ENCODE data around the gene KRT9. TPM values are rescaled to one million over a fixed set of nuclear protein-coding genes. Genes with fewer than 3 reads are reported as not detected.

Gene KRT9
- total and polyA plus RNA-seq, 9 of the 15 experiments (the other 6 are each of a cell fraction or from before 2014, with no cell fraction given), result 0.03 TPM; not detected in 8

- TF ChIP-seq LEF1 (IDR thresholded peaks at IDR 0.05) (no peak), FIP1L1 (IDR thresholded peaks at IDR 0.05; ENCODE audit: low read depth, low read length, poor library complexity, severe bottlenecking) (no peak), ZBTB12 (CRISPR knock-in tag; IDR thresholded peaks at IDR 0.05) (no peak), NFIX (CRISPR knock-in tag; IDR thresholded peaks at IDR 0.05; ENCODE audit: low read depth) (no peak), ZNF584 (CRISPR knock-in tag; IDR thresholded peaks at IDR 0.05; ENCODE audit: low read depth) (no peak)
Observed at GRCh38 chr17:41555105-41555887, 16.6 kb downstream of the KRT9 start (continued).

- no peak for TF ChIP-seq SMARCE1 (IDR thresholded peaks at IDR 0.05)
- TF ChIP-seq HNRNPL (IDR thresholded peaks at IDR 0.05; ENCODE audit: low read depth, low read length), result no peak
- no peak for TF ChIP-seq FOXA3 (CRISPR knock-in tag; conservative IDR thresholded peaks at IDR 0.05 in 1 of 2, IDR thresholded peaks at IDR 0.05 in 1 of 2)
- no peak for TF ChIP-seq TCF7L2 (IDR thresholded peaks at IDR 0.05; ENCODE audit: low read depth, low read length)
- peak; percentile 32; the same call in 1 of the 2 replicates for TF ChIP-seq ATF3 (IDR thresholded peaks at IDR 0.05)
- no peak for TF ChIP-seq ATF3 (CRISPR knock-in tag; conservative IDR thresholded peaks at IDR 0.05)
- no peak for TF ChIP-seq EWSR1 (IDR thresholded peaks at IDR 0.05; ENCODE audit: borderline replicate concordance, low read depth, partially characterized antibody)
- no peak for TF ChIP-seq ETV5 (CRISPR knock-in tag; IDR thresholded peaks at IDR 0.05; ENCODE audit: low read depth)
- TF ChIP-seq CEBPG (CRISPR knock-in tag; IDR thresholded peaks at IDR 0.05), result no peak
- peak; percentile 15 to 41; a peak in 1 of 4 replicates for TF ChIP-seq CEBPG (tag; conservative IDR thresholded peaks at IDR 0.05 in 1 of 2, IDR thresholded peaks at IDR 0.05 in 1 of 2)
- TF ChIP-seq ZNF24 (IDR thresholded peaks at IDR 0.05), result peak; percentile 90
- Histone ChIP-seq H3K9me3 (replicated peaks; ENCODE audit: control insufficient read depth, insufficient read depth, low read depth, low read length) (no peaks in the 10 kb centered on the region), H2AFZ (ENCODE audit: low read depth, low read length) (no peak overlapping the region), H3K27ac (ENCODE audit: extremely low read depth, low read depth, low read length) (no peak overlapping the region), H3K4me3 (no peak overlapping the region), H3K9ac (ENCODE audit: insufficient read depth in 1 of 2, low read depth in 2 of 2, low read length in 2 of 2) (no peak overlapping the region), H3K4me2 (ENCODE audit: insufficient read depth, low read length) (no peak overlapping the region), H3K4me1 (replicated peaks in 1 of 2; ENCODE audit: control insufficient read depth in 2 of 2, insufficient read depth in 2 of 2, low read length in 2 of 2) (peaks cover 9 to 13% of the 10 kb centered on the region in 2 experiments; a peak in 4 of 5 replicates), H3K27me3 (ENCODE audit: control insufficient read depth in 2 of 2, insufficient read depth in 2 of 2, low read length in 2 of 2) (peaks cover 21 to 25% of the 10 kb centered on the region in 2 experiments), H3K79me2 (ENCODE audit: control insufficient read depth, insufficient read depth, low read length) (no peaks in the 10 kb centered on the region), H3K36me3 (ENCODE audit: control insufficient read depth, insufficient read depth, low read length) (no peaks in the 10 kb centered on the region), H4K20me1 (replicated peaks; ENCODE audit: control insufficient read depth, insufficient read depth, low read length) (no peaks in the 10 kb centered on the region), H3K9me1 (ENCODE audit: control insufficient read depth, insufficient read depth, low read length) (no peaks in the 10 kb centered on the region)
- DNase-seq (ENCODE audit: extremely low read depth in 1 of 4, low spot score in 3 of 4) (no peak), FAIRE-seq (no peak), ATAC-seq (no peak)
- intact Hi-C loops (cut with micrococcal nuclease) (no loop called here), in situ Hi-C loops (cut with MboI) (loop anchor here (5.0 kb wide), 1 partner anchor 88 kb away; no protein-coding TSS in a partner anchor)
- 12% methylated on average over 8 of the region's 8 CpGs for WGBS (ENCODE audit: insufficient coverage, low coverage, missing lambda C conversion rate)
- ChIA-PET CTCF (ENCODE audit: low intra/inter-chr PET ratio) (interaction anchor here (1.4 kb wide), 1 partner anchor 107 kb away, joined by 3 read pairs; no protein-coding TSS in a partner anchor), POLR2A (interaction anchor here (0.8 kb wide), 1 partner anchor 135 kb away, joined by 3 read pairs; the partner anchor contains the start of gene EIF1)
- BruUV-seq (replicated peaks), result no TSS peak
Observed at GRCh38 chr17:41553987-41554680, 17.7 kb downstream of the KRT9 start.
